ENCODE results near the gene TC2N. TPM values are rescaled to one million over a fixed set of nuclear protein-coding genes. Genes with fewer than 3 reads are reported as not detected.

Gene TC2N
- polyA plus RNA-seq, 1 donor from 2014 or later = 2.1 TPM

DNA sequence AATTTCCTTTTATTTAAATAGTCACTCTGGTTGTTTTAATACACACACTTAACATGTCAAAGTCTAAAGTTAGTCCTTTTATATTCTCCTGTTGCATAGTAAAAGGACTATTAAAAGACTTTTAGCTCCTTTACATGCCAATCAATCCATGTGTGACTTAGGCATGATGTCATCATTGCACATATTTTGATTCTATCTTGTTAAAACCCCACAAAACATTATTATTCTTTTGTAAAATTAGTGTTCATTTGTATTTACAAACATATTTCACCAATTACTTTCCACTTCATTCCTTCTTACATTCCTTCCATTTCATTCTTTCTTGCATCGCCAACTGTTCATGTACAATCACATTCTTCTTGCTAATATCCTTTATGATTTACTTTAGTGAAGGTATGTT is 39.6 kb downstream of the TC2N start:
- Histone ChIP-seq H3K9ac (ENCODE audit: low read length) (no peak overlapping the region), H3K27ac (ENCODE audit: low read length) (no peak overlapping the region), H3K4me2 (ENCODE audit: low read length) (no peak overlapping the region), H2AFZ (ENCODE audit: low read depth, low read length) (no peak overlapping the region), H3K79me2 (replicated peaks; ENCODE audit: insufficient read depth, low read length) (no peaks in the 10 kb centered on the region), H4K20me1 (ENCODE audit: insufficient read depth) (no peaks in the 10 kb centered on the region), H3F3A (ENCODE audit: insufficient read depth, low read length, poor library complexity, severe bottlenecking) (no peaks in the 10 kb centered on the region), H3K9me2 (ENCODE audit: insufficient read depth, low read length) (no peaks in the 10 kb centered on the region), H3K9me3 (ENCODE audit: low read length) (no peaks in the 10 kb centered on the region), H3K36me3 (ENCODE audit: insufficient read depth, low read length) (no peaks in the 10 kb centered on the region), H3K27me3 (ENCODE audit: insufficient read depth, low read depth, low read length) (no peaks in the 10 kb centered on the region), H3K4me3 (ENCODE audit: low read length) (no peak overlapping the region)
- TF ChIP-seq EZH2 (IDR thresholded peaks at IDR 0.05; ENCODE audit: borderline replicate concordance, insufficient read depth, low read length, poor library complexity, severe bottlenecking) (no peak), RAD21 (conservative IDR thresholded peaks at IDR 0.05) (no peak), EP300 (conservative IDR thresholded peaks at IDR 0.05; ENCODE audit: poor library complexity, severe bottlenecking) (no peak), POLR2AphosphoS5 (IDR thresholded peaks at IDR 0.05) (no peak), REST (IDR thresholded peaks at IDR 0.05; ENCODE audit: borderline replicate concordance) (no peak), SMC3 (conservative IDR thresholded peaks at IDR 0.05; ENCODE audit: poor library complexity) (no peak), TAF1 (IDR thresholded peaks at IDR 0.05; ENCODE audit: low read depth) (no peak), MXI1 (conservative IDR thresholded peaks at IDR 0.05; ENCODE audit: poor library complexity, severe bottlenecking) (no peak)
- TF ChIP-seq, protein P1, sequence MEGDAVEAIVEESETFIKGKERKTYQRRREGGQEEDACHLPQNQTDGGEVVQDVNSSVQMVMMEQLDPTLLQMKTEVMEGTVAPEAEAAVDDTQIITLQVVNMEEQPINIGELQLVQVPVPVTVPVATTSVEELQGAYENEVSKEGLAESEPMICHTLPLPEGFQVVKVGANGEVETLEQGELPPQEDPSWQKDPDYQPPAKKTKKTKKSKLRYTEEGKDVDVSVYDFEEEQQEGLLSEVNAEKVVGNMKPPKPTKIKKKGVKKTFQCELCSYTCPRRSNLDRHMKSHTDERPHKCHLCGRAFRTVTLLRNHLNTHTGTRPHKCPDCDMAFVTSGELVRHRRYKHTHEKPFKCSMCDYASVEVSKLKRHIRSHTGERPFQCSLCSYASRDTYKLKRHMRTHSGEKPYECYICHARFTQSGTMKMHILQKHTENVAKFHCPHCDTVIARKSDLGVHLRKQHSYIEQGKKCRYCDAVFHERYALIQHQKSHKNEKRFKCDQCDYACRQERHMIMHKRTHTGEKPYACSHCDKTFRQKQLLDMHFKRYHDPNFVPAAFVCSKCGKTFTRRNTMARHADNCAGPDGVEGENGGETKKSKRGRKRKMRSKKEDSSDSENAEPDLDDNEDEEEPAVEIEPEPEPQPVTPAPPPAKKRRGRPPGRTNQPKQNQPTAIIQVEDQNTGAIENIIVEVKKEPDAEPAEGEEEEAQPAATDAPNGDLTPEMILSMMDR (IDR thresholded peaks at IDR 0.05; ENCODE audit: poor library complexity, severe bottlenecking) = no peak

- Histone ChIP-seq H3K79me2 (replicated peaks; ENCODE audit: insufficient read depth, low read length) (no peaks in the 10 kb centered on the region), H4K20me1 (ENCODE audit: insufficient read depth) (no peaks in the 10 kb centered on the region), H3K36me3 (ENCODE audit: insufficient read depth, low read length) (no peaks in the 10 kb centered on the region), H3K4me2 (ENCODE audit: low read length) (no peak overlapping the region), H3F3A (ENCODE audit: insufficient read depth, low read length, poor library complexity, severe bottlenecking) (no peaks in the 10 kb centered on the region), H2AFZ (ENCODE audit: low read depth, low read length) (no peak overlapping the region), H3K27ac (ENCODE audit: low read length) (no peak overlapping the region), H3K9me3 (ENCODE audit: low read length) (no peaks in the 10 kb centered on the region), H3K27me3 (ENCODE audit: insufficient read depth, low read depth, low read length) (no peaks in the 10 kb centered on the region), H3K9ac (ENCODE audit: low read length) (no peak overlapping the region), H3K9me2 (ENCODE audit: insufficient read depth, low read length) (no peaks in the 10 kb centered on the region), H3K4me3 (ENCODE audit: low read length) (no peak overlapping the region)
- TF ChIP-seq TAF1 (IDR thresholded peaks at IDR 0.05; ENCODE audit: low read depth) = no peak
- TF ChIP-seq POLR2AphosphoS5 (IDR thresholded peaks at IDR 0.05) = no peak
- TF ChIP-seq MXI1 (conservative IDR thresholded peaks at IDR 0.05; ENCODE audit: poor library complexity, severe bottlenecking) = no peak
- TF ChIP-seq EZH2 (IDR thresholded peaks at IDR 0.05; ENCODE audit: borderline replicate concordance, insufficient read depth, low read length, poor library complexity, severe bottlenecking) = no peak
- TF ChIP-seq REST (IDR thresholded peaks at IDR 0.05; ENCODE audit: borderline replicate concordance) = no peak
- TF ChIP-seq EP300 (conservative IDR thresholded peaks at IDR 0.05; ENCODE audit: poor library complexity, severe bottlenecking) = no peak
- TF ChIP-seq RAD21 (conservative IDR thresholded peaks at IDR 0.05) = no peak
- TF ChIP-seq SMC3 (conservative IDR thresholded peaks at IDR 0.05; ENCODE audit: poor library complexity) = no peak
- TF ChIP-seq, protein P1 (IDR thresholded peaks at IDR 0.05; ENCODE audit: poor library complexity, severe bottlenecking) = no peak
Measured at GRCh38 chr14:91817566-91818325, 49.6 kb downstream of the TC2N start.

All from neural cell (in vitro differentiated cells).